ENCODE measurements around the gene ROGDI. TPM values are rescaled to one million over a fixed set of nuclear protein-coding genes. Genes with fewer than 3 reads are reported as not detected.

Gene ROGDI
- total RNA-seq, 1 donor from 2014 or later, result 21.1 TPM

Other genes with a start within 250 kb of the ROGDI start
- gene C16orf96, start 246.3 kb downstream of the ROGDI start, total RNA-seq, result 0.11 and 0.16 TPM in 2 replicates
- 10.0 and 12.8 TPM in 2 replicates for gene UBALD1, start 187.7 kb downstream of the ROGDI start, total RNA-seq
- gene MGRN1, start 177.8 kb downstream of the ROGDI start, total RNA-seq, result 31.9 and 33.6 TPM in 2 replicates
- 81.4 and 102 TPM in 2 replicates for gene NUDT16L1, start 109.1 kb downstream of the ROGDI start, total RNA-seq
- 16.8 and 18.0 TPM in 2 replicates for gene ANKS3, start 68.4 kb downstream of the ROGDI start, total RNA-seq
- 0.91 and 1.1 TPM in 2 replicates for gene DNAAF8, start 68.1 kb downstream of the ROGDI start, total RNA-seq
- gene ZNF500, start 35.5 kb downstream of the ROGDI start, total RNA-seq, result 10.9 and 16.1 TPM in 2 replicates
- gene SEPTIN12, start 14.3 kb downstream of the ROGDI start, total RNA-seq, result not detected in 2 replicates
- not detected in 2 replicates for gene SMIM22, start 7.3 kb downstream of the ROGDI start, total RNA-seq
- gene GLYR1, start 44.7 kb upstream of the ROGDI start, total RNA-seq, result 39.7 and 56.3 TPM in 2 replicates
- 35.4 and 52.2 TPM in 2 replicates for gene UBN1, start 44.8 kb upstream of the ROGDI start, total RNA-seq
- 5.9 and 25.4 TPM in 2 replicates for gene PPL, start 134.5 kb upstream of the ROGDI start, total RNA-seq
- gene SEC14L5, start 155.7 kb upstream of the ROGDI start, total RNA-seq, result 0.16 and 0.68 TPM in 2 replicates
- gene NAGPA, start 231.3 kb upstream of the ROGDI start, total RNA-seq, result 14.4 and 38.8 TPM in 2 replicates

All from myocyte (in vitro differentiated cells).